ENCODE results near the gene MUC13. TPM values are rescaled to one million over a fixed set of nuclear protein-coding genes. Genes with fewer than 3 reads are reported as not detected.
A peak's percentile ranks its signal among the peaks of the same experiment; 100 is the strongest.

The MUC13 gene
- total and polyA plus RNA-seq, 2 donors from 2014 or later, result 1.9 to 6.4 TPM

DNA sequence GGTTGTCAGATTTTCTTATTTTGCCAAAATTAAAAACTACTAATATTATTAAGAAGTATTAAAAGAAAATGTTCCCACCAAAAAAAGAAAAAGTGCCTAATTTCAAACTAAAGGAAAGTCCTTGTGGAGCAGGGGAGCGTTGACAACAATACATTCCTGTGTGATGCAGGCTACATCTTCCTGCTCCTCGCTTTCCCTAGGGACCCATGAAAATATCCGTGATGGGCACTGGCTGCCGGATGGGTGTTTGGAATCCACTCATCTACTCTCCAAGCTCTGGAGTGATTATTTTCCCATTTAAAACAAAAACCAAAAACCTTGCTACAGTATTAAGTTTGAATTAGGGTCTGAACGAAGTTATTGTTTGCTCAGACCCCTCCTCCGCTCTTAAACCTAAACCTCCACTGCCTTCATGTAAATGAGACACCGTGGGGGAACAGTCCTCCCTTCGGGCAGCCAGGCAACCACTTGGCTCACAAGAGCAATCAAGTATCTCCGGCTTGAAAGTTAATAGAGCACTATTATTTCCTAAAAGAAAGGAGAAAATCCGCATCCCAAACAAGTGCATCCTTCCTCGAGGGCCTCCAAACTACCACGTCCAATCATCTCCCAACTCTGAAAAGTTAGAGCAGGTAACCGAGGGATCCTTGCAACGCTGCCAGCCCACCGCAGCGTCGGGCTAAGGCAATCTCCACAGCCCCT, 48.9 kb downstream of the MUC13 start:
- no peaks in the 10 kb centered on the region for H3K9me3 ChIP-seq (ENCODE audit: control insufficient read depth in 2 of 3, insufficient read depth in 1 of 3, low read length in 3 of 3)
- TF ChIP-seq, protein P1, sequence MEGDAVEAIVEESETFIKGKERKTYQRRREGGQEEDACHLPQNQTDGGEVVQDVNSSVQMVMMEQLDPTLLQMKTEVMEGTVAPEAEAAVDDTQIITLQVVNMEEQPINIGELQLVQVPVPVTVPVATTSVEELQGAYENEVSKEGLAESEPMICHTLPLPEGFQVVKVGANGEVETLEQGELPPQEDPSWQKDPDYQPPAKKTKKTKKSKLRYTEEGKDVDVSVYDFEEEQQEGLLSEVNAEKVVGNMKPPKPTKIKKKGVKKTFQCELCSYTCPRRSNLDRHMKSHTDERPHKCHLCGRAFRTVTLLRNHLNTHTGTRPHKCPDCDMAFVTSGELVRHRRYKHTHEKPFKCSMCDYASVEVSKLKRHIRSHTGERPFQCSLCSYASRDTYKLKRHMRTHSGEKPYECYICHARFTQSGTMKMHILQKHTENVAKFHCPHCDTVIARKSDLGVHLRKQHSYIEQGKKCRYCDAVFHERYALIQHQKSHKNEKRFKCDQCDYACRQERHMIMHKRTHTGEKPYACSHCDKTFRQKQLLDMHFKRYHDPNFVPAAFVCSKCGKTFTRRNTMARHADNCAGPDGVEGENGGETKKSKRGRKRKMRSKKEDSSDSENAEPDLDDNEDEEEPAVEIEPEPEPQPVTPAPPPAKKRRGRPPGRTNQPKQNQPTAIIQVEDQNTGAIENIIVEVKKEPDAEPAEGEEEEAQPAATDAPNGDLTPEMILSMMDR (IDR thresholded peaks at IDR 0.05; ENCODE audit: borderline replicate concordance, extremely low read depth, insufficient read depth), result no peak
- H3K36me3 ChIP-seq (ENCODE audit: control insufficient read depth in 2 of 3, insufficient read depth in 3 of 3, low read length in 3 of 3), result no peaks in the 10 kb centered on the region
- H3K4me1 ChIP-seq (ENCODE audit: control insufficient read depth in 2 of 3, insufficient read depth in 2 of 3, low read depth in 1 of 3, low read length in 3 of 3), result peaks cover 0 to 5% (median 2%) of the 10 kb centered on the region in 3 donors
- H3K27ac ChIP-seq (ENCODE audit: low read depth in 2 of 2, low read length in 2 of 2), result peak overlapping the region; percentile 87 to 90
- H3K9ac ChIP-seq (ENCODE audit: low read length in 3 of 3), result peak overlapping the region in 2 of 3 donors; percentile 43 to 44
- DNase-seq, result peak in 4 of 5 donors; percentile 48 to 66 (median 52)
- peak overlapping the region; percentile 33 to 79 (median 61) for H3K4me3 ChIP-seq (ENCODE audit: low read length in 3 of 3)
- no peak for FAIRE-seq
- intact Hi-C loops (cut with DNase I), result no loop called here
- H3K27me3 ChIP-seq (ENCODE audit: control insufficient read depth, insufficient read depth, low read length), result no peaks in the 10 kb centered on the region

DNA sequence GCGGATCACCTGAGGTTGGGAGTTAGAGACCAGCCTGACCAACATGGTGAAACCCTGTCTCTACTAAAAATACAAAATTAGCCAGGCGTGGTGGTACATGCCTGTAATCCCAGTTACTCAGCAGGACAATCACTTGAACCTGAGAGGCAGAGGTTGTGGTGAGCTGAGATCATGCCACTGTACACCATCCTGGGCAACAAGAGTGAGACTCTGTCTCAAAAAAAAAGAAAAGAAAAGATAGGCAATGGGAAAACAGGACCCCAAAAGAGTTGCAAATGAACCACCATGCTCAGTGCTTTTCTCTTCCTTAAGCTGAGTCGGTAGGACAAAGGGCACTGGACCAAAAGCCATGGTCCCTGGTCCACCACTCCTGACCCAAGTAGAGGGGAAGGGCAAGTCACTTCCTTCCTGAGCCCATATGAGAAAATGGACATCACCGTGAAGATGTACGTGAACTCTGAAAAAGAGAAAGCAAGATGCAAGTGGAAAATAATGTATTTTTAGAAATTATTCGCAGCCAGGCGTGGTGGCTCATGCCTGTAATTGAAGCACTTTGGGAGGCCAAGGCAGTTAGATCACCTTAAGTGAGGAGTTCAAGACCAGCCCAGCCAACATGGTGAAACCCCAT, 50.0 kb downstream of the MUC13 start:
- Histone ChIP-seq H3K9me3 (ENCODE audit: control insufficient read depth in 2 of 3, insufficient read depth in 1 of 3, low read length in 3 of 3) (no peaks in the 10 kb centered on the region), H3K27ac (ENCODE audit: low read depth in 2 of 2, low read length in 2 of 2) (no peak overlapping the region), H3K4me1 (ENCODE audit: control insufficient read depth in 2 of 3, insufficient read depth in 2 of 3, low read depth in 1 of 3, low read length in 3 of 3) (peaks cover 0 to 6% (median 2%) of the 10 kb centered on the region in 3 donors), H3K27me3 (ENCODE audit: control insufficient read depth, insufficient read depth, low read length) (no peaks in the 10 kb centered on the region), H3K9ac (ENCODE audit: low read length in 3 of 3) (no peak overlapping the region), H3K36me3 (ENCODE audit: control insufficient read depth in 2 of 3, insufficient read depth in 3 of 3, low read length in 3 of 3) (no peaks in the 10 kb centered on the region), H3K4me3 (ENCODE audit: low read length in 3 of 3) (no peak overlapping the region)
- FAIRE-seq, result no peak
- DNase-seq, result no peak
- TF ChIP-seq, protein P1 (IDR thresholded peaks at IDR 0.05; ENCODE audit: borderline replicate concordance, extremely low read depth, insufficient read depth), result no peak
- intact Hi-C loops (cut with DNase I), result no loop called here

DNA sequence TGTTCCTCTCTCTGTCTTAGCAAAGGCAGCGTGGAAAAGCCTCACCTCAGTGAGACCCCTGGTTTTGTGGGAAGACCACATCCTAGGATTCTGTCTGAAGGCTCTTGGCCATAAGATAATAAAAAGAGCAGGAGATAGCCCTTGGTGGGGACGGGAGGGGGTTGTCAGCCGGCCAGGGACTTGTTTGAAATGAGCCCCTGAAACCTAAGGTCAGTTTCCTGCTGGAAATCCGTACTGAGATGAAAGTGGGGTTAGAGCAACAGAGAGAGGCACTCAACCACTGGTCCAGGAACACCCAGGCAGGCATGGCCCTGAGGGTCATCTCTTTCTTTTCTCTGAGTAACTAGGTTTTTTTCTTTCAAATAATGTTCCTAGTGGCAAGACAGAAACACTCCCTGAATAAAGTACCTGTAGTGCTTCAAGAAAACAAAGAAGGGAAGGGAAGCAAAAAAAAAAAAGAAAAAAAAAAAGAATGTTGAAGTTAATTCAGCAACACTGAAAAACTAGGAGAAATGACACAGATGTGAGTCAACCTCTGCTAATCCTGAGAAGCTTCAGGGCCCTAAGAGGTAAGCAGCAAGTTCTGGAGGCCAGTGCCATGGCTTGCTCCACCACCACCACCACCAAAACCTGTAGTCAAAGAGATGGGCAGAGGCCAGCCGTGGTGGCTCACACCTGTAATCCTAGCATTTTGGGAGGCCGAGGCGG, 50.6 kb downstream of the MUC13 start:
- Histone ChIP-seq H3K9me3 (ENCODE audit: control insufficient read depth in 2 of 3, insufficient read depth in 1 of 3, low read length in 3 of 3) (no peaks in the 10 kb centered on the region), H3K9ac (ENCODE audit: low read length in 3 of 3) (no peak overlapping the region), H3K27me3 (ENCODE audit: control insufficient read depth, insufficient read depth, low read length) (no peaks in the 10 kb centered on the region), H3K36me3 (ENCODE audit: control insufficient read depth in 2 of 3, insufficient read depth in 3 of 3, low read length in 3 of 3) (no peaks in the 10 kb centered on the region), H3K4me1 (ENCODE audit: control insufficient read depth in 2 of 3, insufficient read depth in 2 of 3, low read depth in 1 of 3, low read length in 3 of 3) (peaks cover 0 to 13% (median 7%) of the 10 kb centered on the region in 3 donors), H3K27ac (ENCODE audit: low read depth in 2 of 2, low read length in 2 of 2) (peak overlapping the region in 1 of 2 donors; percentile 7), H3K4me3 (ENCODE audit: low read length in 3 of 3) (no peak overlapping the region)
- TF ChIP-seq, protein P1 (IDR thresholded peaks at IDR 0.05; ENCODE audit: borderline replicate concordance, extremely low read depth, insufficient read depth), result no peak
- intact Hi-C loops (cut with DNase I), result no loop called here
- no peak for DNase-seq
- no peak for FAIRE-seq

Data from kidney (tissue), 14 donors.